ENCODE results near the gene BTBD10. TPM values are rescaled to one million over a fixed set of nuclear protein-coding genes. Genes with fewer than 3 reads are reported as not detected.

The BTBD10 gene
- total and polyA plus RNA-seq, 2 of the 13 experiments (the other 11 are each of a cell fraction or from before 2014, with no cell fraction given) = 9.8 to 26.6 TPM

- TF ChIP-seq ZNF292 (CRISPR knock-in tag; IDR thresholded peaks at IDR 0.05; ENCODE audit: borderline replicate concordance, low read depth) = peak; percentile 63; the same call in 1 of the 2 replicates
- TF ChIP-seq ZNF124 (CRISPR knock-in tag; IDR thresholded peaks at IDR 0.05) = peak; percentile 74; the same call in 1 of the 2 replicates
- TF ChIP-seq SIN3A (IDR thresholded peaks at IDR 0.05; ENCODE audit: borderline replicate concordance, low read depth, low read length) = peak; percentile 79; the same call in 1 of the 2 replicates
- TF ChIP-seq, protein P1, sequence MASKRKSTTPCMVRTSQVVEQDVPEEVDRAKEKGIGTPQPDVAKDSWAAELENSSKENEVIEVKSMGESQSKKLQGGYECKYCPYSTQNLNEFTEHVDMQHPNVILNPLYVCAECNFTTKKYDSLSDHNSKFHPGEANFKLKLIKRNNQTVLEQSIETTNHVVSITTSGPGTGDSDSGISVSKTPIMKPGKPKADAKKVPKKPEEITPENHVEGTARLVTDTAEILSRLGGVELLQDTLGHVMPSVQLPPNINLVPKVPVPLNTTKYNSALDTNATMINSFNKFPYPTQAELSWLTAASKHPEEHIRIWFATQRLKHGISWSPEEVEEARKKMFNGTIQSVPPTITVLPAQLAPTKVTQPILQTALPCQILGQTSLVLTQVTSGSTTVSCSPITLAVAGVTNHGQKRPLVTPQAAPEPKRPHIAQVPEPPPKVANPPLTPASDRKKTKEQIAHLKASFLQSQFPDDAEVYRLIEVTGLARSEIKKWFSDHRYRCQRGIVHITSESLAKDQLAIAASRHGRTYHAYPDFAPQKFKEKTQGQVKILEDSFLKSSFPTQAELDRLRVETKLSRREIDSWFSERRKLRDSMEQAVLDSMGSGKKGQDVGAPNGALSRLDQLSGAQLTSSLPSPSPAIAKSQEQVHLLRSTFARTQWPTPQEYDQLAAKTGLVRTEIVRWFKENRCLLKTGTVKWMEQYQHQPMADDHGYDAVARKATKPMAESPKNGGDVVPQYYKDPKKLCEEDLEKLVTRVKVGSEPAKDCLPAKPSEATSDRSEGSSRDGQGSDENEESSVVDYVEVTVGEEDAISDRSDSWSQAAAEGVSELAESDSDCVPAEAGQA (IDR thresholded peaks at IDR 0.05; ENCODE audit: low read depth) = 0 out of 2 replicates have a peak, but pooled peaks have one; percentile 39
- TF ChIP-seq, protein P1 (CRISPR knock-in tag; IDR thresholded peaks at IDR 0.05; ENCODE audit: borderline replicate concordance) = no peak; the same call in 1 of the 2 replicates
- TF ChIP-seq, protein P2, sequence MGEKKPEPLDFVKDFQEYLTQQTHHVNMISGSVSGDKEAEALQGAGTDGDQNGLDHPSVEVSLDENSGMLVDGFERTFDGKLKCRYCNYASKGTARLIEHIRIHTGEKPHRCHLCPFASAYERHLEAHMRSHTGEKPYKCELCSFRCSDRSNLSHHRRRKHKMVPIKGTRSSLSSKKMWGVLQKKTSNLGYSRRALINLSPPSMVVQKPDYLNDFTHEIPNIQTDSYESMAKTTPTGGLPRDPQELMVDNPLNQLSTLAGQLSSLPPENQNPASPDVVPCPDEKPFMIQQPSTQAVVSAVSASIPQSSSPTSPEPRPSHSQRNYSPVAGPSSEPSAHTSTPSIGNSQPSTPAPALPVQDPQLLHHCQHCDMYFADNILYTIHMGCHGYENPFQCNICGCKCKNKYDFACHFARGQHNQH (CRISPR knock-in tag; IDR thresholded peaks at IDR 0.05) = peak; percentile 90
- TF ChIP-seq, protein P3, sequence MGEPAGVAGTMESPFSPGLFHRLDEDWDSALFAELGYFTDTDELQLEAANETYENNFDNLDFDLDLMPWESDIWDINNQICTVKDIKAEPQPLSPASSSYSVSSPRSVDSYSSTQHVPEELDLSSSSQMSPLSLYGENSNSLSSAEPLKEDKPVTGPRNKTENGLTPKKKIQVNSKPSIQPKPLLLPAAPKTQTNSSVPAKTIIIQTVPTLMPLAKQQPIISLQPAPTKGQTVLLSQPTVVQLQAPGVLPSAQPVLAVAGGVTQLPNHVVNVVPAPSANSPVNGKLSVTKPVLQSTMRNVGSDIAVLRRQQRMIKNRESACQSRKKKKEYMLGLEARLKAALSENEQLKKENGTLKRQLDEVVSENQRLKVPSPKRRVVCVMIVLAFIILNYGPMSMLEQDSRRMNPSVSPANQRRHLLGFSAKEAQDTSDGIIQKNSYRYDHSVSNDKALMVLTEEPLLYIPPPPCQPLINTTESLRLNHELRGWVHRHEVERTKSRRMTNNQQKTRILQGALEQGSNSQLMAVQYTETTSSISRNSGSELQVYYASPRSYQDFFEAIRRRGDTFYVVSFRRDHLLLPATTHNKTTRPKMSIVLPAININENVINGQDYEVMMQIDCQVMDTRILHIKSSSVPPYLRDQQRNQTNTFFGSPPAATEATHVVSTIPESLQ (CRISPR knock-in tag; conservative IDR thresholded peaks at IDR 0.05) = no peak
- peak; percentile 39 for TF ChIP-seq TAF15 (IDR thresholded peaks at IDR 0.05; ENCODE audit: low read depth, low read length, poor library complexity, severe bottlenecking)
- TF ChIP-seq NCOA2 (CRISPR knock-in tag; IDR thresholded peaks at IDR 0.05) = peak; percentile 58; the same call in 1 of the 2 replicates
- peak; percentile 61; the same call in 1 of the 2 replicates for TF ChIP-seq NFKBIZ (CRISPR knock-in tag; IDR thresholded peaks at IDR 0.05)
- no peak for TF ChIP-seq MED8 (CRISPR knock-in tag; IDR thresholded peaks at IDR 0.05; ENCODE audit: insufficient replicate concordance)
- peak; percentile 55; the same call in 1 of the 2 replicates for TF ChIP-seq FOXA3 (CRISPR knock-in tag; IDR thresholded peaks at IDR 0.05)
- peak; percentile 79 for TF ChIP-seq RXRB (CRISPR knock-in tag; IDR thresholded peaks at IDR 0.05; ENCODE audit: borderline replicate concordance)
- peak; percentile 15; the same call in 1 of the 2 replicates for TF ChIP-seq TGIF2 (CRISPR knock-in tag; IDR thresholded peaks at IDR 0.05)
- TF ChIP-seq HNF4G (IDR thresholded peaks at IDR 0.05; ENCODE audit: borderline replicate concordance, low read depth, low read length) = 0 out of 2 replicates have a peak, but pooled peaks have one; percentile 21
- TF ChIP-seq HNF4G (CRISPR knock-in tag; IDR thresholded peaks at IDR 0.05; ENCODE audit: borderline replicate concordance, low read depth) = no peak; the same call in 1 of the 2 replicates
- TF ChIP-seq NCOR1 (IDR thresholded peaks at IDR 0.05; ENCODE audit: borderline replicate concordance, low read length) = no peak
- peak; percentile 68; the same call in 1 of the 2 replicates for TF ChIP-seq NRL (CRISPR knock-in tag; IDR thresholded peaks at IDR 0.05; ENCODE audit: borderline replicate concordance)
- TF ChIP-seq ZNF451 (CRISPR knock-in tag; IDR thresholded peaks at IDR 0.05) = 0 out of 2 replicates have a peak, but pooled peaks have one; percentile 68
Observed at GRCh38 chr11:13462901-13463778, at the start of gene BTBD10 (continued).

Data from HepG2 (cell line).